Lung (tissue), 12 donors: ENCODE results near the gene SPOCK3. TPM values are rescaled to one million over a fixed set of nuclear protein-coding genes. Genes with fewer than 3 reads are reported as not detected.

Experiments
- ATAC-seq: fragments of 200-7000 bp; cut with Tn5 transposase; one replicate; pipeline ENCODE4 v1.9.1; 2020; ENCODE audit warnings: moderate number of reproducible peaks; ENCODE audit not compliant: insufficient read depth, low FRiP score
- DNase-seq, 3 donors: peaks; one replicate each; pipeline ENCODE4 v3.0.0-alpha.2; 2013 to 2017
- H3K27ac ChIP-seq, 2 donors: one replicate each; pipeline ENCODE4 v1.5.1; 2013; ENCODE audit warnings: mild to moderate bottlenecking in 2 of 2, moderate library complexity in 2 of 2, control low read depth in 1 of 2, inconsistent platforms in 1 of 2, low read depth in 1 of 2, low read length in 1 of 2
- H3K27me3 ChIP-seq, 3 donors: one replicate each; pipeline ENCODE4 v1.5.1; 2013; ENCODE audit warnings: low read length in 2 of 3; ENCODE audit not compliant: control insufficient read depth in 3 of 3, insufficient read depth in 3 of 3
- H3K36me3 ChIP-seq, 4 donors: one replicate each; pipeline ENCODE4 v1.5.1; 2013; ENCODE audit warnings: low read length in 4 of 4, mild to moderate bottlenecking in 1 of 4, moderate library complexity in 1 of 4; ENCODE audit not compliant: control insufficient read depth in 4 of 4, insufficient read depth in 4 of 4
- H3K4me1 ChIP-seq, 5 donors: one replicate each; pipeline ENCODE4 v1.5.1; 2013; ENCODE audit warnings: low read length in 5 of 5, mild to moderate bottlenecking in 2 of 5, moderate library complexity in 1 of 5; ENCODE audit not compliant: control insufficient read depth in 5 of 5, insufficient read depth in 5 of 5
- H3K4me3 ChIP-seq: one replicate; pipeline ENCODE4 v1.5.1; 2013; ENCODE audit warnings: mild to moderate bottlenecking, control low read depth, moderate library complexity
- H3K9ac ChIP-seq, 2 donors: one replicate each; pipeline ENCODE4 v1.5.1; 2013; ENCODE audit warnings: low read length in 2 of 2, control low read depth in 1 of 2; ENCODE audit not compliant: insufficient read depth in 1 of 2
- H3K9me3 ChIP-seq, 4 donors: one replicate each; pipeline ENCODE4 v1.5.1; 2013; ENCODE audit warnings: low read length in 3 of 4, mild to moderate bottlenecking in 1 of 4, moderate library complexity in 1 of 4; ENCODE audit not compliant: control insufficient read depth in 4 of 4, insufficient read depth in 3 of 4
- CTCF ChIP-seq: IDR thresholded peaks from 2 replicates; pipeline ENCODE4 v1.5.1; 2012; ENCODE audit warnings: mild to moderate bottlenecking; ENCODE audit errors: control extremely low read depth, extremely low read depth
- WGBS, 2 donors: extraction: QIAGEN DNeasy Blood & Tissue Kit; methylation state at CpG; one replicate each; pipeline ENCODE4 v1.1.7; 2013; 5-methylcytosine and 5-hydroxymethylcytosine counted together
- polyA plus RNA-seq, 2 donors: library from polyadenylated mRNA; stranded (reverse); fragments of 200-250 nt; gene quantifications; one replicate each; pipeline ENCODE4 v1.2.1, GENCODE V29; 2013
- total RNA-seq, 2 donors: library from RNA; depleted of rRNA in 1 of 2; stranded (reverse); fragments of >200 nt in 1 of 2; gene quantifications; one replicate each; pipeline ENCODE4 v1.2.1, GENCODE V29; 2014 to 2021
- donor health status: control.
- donor health status: control.
- donor health status: Bipolar disorder and iron deficiency.
- donor health status: healthy.
- donor health status: DM: yes; HTN: yes; CAD: no.

SPOCK3 gene
- total and polyA plus RNA-seq, 4 donors, result 0.24 to 1.4 (median 0.60) TPM

DNA sequence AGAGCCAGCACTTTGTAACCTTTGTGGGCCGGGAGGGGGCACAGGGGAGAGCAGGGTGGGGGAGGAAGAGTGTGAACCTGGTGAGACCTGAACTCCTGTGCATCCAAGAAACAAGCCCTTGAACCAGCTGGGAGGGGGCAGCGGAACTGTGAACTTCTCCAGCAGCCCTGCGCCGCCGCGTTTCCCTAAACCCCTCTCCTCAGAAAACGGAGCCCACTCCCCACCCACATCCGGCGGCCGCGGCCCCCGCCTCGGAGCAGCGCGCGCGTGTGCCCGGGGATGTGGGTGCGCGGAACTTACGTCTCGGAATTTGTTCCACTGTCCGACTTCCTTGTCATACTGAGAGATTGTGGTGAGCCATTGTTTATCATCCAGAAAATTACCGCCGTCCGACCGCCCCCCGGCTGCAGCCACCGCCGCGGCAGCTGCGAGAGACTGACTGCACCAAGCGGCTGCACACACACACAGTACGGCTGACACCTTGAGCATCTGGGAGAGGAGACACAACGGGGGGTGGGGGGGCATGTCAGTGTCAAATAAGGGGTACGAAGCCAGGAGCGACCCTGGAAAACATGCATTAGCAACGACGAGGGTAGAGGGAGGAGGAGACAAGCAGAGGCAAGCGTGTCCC, 494 bp downstream of the SPOCK3 start:
- H3K9ac ChIP-seq, result no peak overlapping the region
- DNase-seq (peak; percentile 17 to 36 (median 35)), ATAC-seq (peak; percentile 20)
- no peak overlapping the region for H3K4me3 ChIP-seq
- peaks cover 0 to 10% (median 6%) of the 10 kb centered on the region in 5 donors for H3K4me1 ChIP-seq
- no peaks in the 10 kb centered on the region for H3K36me3 ChIP-seq
- no peak for TF ChIP-seq CTCF
- 0 to 1% methylated on average over 40 of the region's 40 CpGs for WGBS, 2 donors
- peaks cover 0 to 53% (median 49%) of the 10 kb centered on the region in 3 donors for H3K27me3 ChIP-seq
- no peak overlapping the region for H3K27ac ChIP-seq
- H3K9me3 ChIP-seq, result no peaks in the 10 kb centered on the region

- H3K9me3 ChIP-seq, result no peaks in the 10 kb centered on the region
- no peak overlapping the region for H3K27ac ChIP-seq
- WGBS, 2 donors, result 43 to 55% methylated on average over 25 of the region's 25 CpGs
- H3K9ac ChIP-seq, result no peak overlapping the region
- H3K4me1 ChIP-seq, result peaks cover 0 to 10% (median 6%) of the 10 kb centered on the region in 5 donors
- TF ChIP-seq CTCF, result no peak
- DNase-seq (peak in 1 of 3 donors; percentile 1), ATAC-seq (no peak)
- no peaks in the 10 kb centered on the region for H3K36me3 ChIP-seq
- H3K4me3 ChIP-seq, result no peak overlapping the region
- H3K27me3 ChIP-seq, result peaks cover 0 to 51% (median 49%) of the 10 kb centered on the region in 3 donors
Observed at GRCh38 chr4:167232805-167233684, 1.2 kb downstream of the SPOCK3 start.

GRCh38 chr4:167230744-167231143, 3.5 kb downstream of the SPOCK3 start:
- 85 to 86% methylated on average over 5 of the region's 5 CpGs for WGBS, 2 donors
- Histone ChIP-seq H3K36me3 (no peaks in the 10 kb centered on the region), H3K4me3 (no peak overlapping the region), H3K27me3 (peaks cover 0 to 38% (median 36%) of the 10 kb centered on the region in 3 donors), H3K27ac (no peak overlapping the region), H3K9me3 (no peaks in the 10 kb centered on the region), H3K4me1 (peaks cover 0 to 10% (median 6%) of the 10 kb centered on the region in 5 donors), H3K9ac (no peak overlapping the region)
- no peak for DNase-seq
- no peak for TF ChIP-seq CTCF
- no peak for ATAC-seq
